SK-N-MC (cell line): ENCODE results near the gene ZSCAN16.

Experiments used
- DNase-seq: peaks from one replicate; pipeline ENCODE4 v3.0.0-alpha.2; 2011; ENCODE audit warnings: low read depth, low spot score
- H3K27ac ChIP-seq: fragments of 200-600 bp; sonication (generic); 2 replicates; pipeline ENCODE4 v1.5.1; 2016; ENCODE audit warnings: mixed run types
- H3K36me3 ChIP-seq: fragments of 200-600 bp; sonication (generic); 2 replicates; pipeline ENCODE4 v1.6.1; 2017; ENCODE audit warnings: antibody characterized with exemption, low read length, mixed read lengths; ENCODE audit not compliant: insufficient read depth
- H3K4me3 ChIP-seq: fragments of 200-600 bp; sonication (generic); 2 replicates; pipeline ENCODE4 v1.5.1; 2016
- H3K9ac ChIP-seq: fragments of 200-600 bp; sonication (generic); 2 replicates; pipeline ENCODE4 v1.8.0; 2017; ENCODE audit warnings: mixed run types, mixed read lengths; ENCODE audit not compliant: insufficient read length
- H3K9me3 ChIP-seq: fragments of 200-600 bp; sonication (generic); 2 replicates; pipeline ENCODE4 v1.6.1; 2017; ENCODE audit warnings: low read depth, mild to moderate bottlenecking, antibody characterized with exemption, low read length, moderate library complexity, mixed read lengths
- EZH2 ChIP-seq: fragments of 200-600 bp; sonication (generic); IDR thresholded peaks from one replicate; pipeline ENCODE4 v1.6.1; 2017; ENCODE audit warnings: antibody characterized with exemption
- FOXP2 ChIP-seq: optimal IDR thresholded peaks from 2 replicates; pipeline ENCODE3; 2011; ENCODE audit warnings: mild to moderate bottlenecking, moderate library complexity; ENCODE audit not compliant: insufficient read depth; ENCODE audit errors: extremely low read length, control extremely low read depth
- POLR2AphosphoS5 ChIP-seq: IDR thresholded peaks from 2 replicates; pipeline ENCODE4 v1.6.1; 2012; ENCODE audit warnings: mild to moderate bottlenecking, low read depth, low read length, borderline replicate concordance

ZSCAN16 gene

DNA sequence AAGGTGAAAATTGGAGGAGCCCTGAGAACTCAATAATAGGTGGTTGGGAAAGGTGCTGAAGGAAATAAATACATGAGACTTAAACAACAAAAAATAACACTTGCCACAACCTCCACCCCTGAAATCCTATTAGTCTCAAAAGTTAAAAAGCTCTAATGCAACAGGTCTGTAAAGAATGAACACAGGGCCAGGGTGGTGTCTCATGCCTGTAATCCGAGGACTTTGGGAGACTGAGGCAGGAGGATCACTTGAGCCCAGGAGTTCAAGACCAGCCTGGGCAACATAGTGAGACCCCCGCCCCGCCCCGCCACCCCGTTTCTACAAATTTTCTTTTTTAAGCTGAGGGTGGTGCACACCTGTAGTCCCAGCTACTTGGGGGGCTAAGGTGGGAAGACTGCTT is 16.2 kb downstream of the ZSCAN16 start:
- Histone ChIP-seq H3K36me3 (peaks cover 16% of the 10 kb centered on the region), H3K9me3 (no peaks in the 10 kb centered on the region), H3K27ac (no peak overlapping the region), H3K9ac (no peak overlapping the region), H3K4me3 (no peak overlapping the region)
- TF ChIP-seq FOXP2: no peak
- TF ChIP-seq EZH2: no peak
- TF ChIP-seq POLR2AphosphoS5: no peak
- DNase-seq: no peak

DNA sequence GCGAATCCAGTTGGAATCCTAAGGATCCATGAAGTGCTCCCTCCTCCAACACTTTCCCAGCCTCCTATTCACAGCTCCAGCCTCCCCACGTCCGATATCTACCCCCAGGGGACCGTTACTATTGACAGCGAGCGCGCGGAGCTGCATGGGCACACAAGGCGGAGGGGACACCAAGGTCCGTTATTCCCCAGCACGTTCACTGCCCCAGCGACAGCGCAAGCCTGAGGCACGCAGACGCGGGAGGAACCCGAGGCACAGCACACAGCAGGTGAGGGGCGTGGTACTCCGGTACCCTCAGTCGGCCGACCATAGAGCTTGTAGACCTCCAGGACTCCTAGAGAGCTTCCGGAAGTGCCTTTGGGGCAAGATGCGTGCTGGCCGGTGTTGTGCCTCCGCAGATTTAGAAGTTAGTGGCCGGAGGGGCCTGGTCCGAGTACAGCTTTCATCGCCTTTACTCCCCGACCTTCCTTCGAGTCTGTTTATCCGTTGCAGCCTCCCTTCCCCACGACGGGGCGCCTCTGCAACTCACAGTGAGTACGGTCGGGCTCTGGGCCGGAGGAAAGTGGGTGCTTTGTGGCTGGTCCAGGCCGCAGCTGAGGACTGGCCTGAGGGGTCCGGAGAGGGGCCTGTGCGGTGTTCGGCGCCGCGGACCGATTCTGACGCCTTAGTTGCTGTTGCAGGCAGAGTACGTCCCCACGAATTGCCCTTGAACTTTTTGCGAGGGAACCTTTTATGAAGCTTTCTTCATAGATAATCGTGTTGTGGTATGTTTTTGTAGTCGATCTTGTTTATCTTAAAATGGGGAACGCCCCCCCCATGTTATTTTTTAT is 17.3 kb downstream of the ZSCAN16 start, which contains the start of gene ZKSCAN8:
TSS of gene ZKSCAN8 (plus strand) at position 384 of the 830 bp plus-strand sequence. CDS start 6,525 bp downstream, outside the sequence.
- no peak for TF ChIP-seq EZH2
- TF ChIP-seq POLR2AphosphoS5: peak; percentile 85
- H3K9me3 ChIP-seq: no peaks in the 10 kb centered on the region
- H3K4me3 ChIP-seq: peak within 1 kb of the TSS; percentile 85
- H3K27ac ChIP-seq: no peak within 1 kb of the TSS; the same call in 1 of the 2 replicates
- DNase-seq: peak; percentile 47
- H3K36me3 ChIP-seq: peaks cover 27% of the 10 kb centered on the region
- peak within 1 kb of the TSS; percentile 95 for H3K9ac ChIP-seq

DNA sequence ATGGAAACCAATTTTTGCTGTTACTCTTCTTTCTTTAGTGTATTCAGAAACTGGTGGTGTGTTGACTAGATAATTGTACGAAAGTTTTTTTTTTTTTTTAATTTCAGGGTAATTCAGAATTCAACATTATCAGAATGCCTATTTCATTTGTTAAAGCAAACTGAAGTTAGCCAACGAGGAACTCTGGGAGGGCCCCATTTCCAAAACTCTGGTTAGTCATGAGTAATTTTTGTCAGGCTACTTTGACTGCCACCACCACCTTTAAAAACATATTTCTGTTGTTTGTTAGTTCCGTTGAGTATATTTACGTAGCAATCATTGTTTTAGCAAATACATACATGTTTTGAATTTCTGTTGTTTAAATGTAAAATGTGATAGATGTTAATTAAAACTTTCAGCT is 18.0 kb downstream of the ZSCAN16 start:
- H3K4me3 ChIP-seq: peak overlapping the region; percentile 85
- no peak for DNase-seq
- H3K9ac ChIP-seq: peak overlapping the region; percentile 95
- no peak overlapping the region for H3K27ac ChIP-seq
- no peaks in the 10 kb centered on the region for H3K9me3 ChIP-seq
- TF ChIP-seq FOXP2 (no peak), EZH2 (no peak), POLR2AphosphoS5 (no peak)
- peaks cover 31% of the 10 kb centered on the region for H3K36me3 ChIP-seq

DNA sequence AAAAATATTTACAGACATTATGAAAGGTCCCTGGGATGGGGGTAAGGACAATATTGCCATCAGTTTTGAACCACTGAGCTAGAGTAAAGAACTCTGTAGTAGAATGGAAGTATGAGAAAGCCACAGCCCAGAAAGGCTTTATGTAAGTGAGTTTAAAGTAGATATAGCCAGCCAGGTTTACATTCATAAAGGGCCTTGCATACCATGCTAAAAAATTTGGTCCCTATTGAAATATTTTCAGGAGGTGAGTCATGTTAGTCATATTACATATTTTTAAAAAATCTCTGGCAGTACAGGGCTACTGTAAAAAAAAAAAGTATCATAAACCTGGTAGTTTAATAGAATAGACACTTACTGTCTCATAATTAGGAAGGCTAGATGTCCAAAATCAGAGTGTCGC is 20.8 kb downstream of the ZSCAN16 start:
- Histone ChIP-seq H3K36me3 (peaks cover 58% of the 10 kb centered on the region), H3K9ac (no peak overlapping the region), H3K27ac (no peak overlapping the region), H3K9me3 (no peaks in the 10 kb centered on the region), H3K4me3 (no peak overlapping the region)
- DNase-seq: no peak
- no peak for TF ChIP-seq FOXP2
- TF ChIP-seq POLR2AphosphoS5: no peak
- TF ChIP-seq EZH2: no peak

DNA sequence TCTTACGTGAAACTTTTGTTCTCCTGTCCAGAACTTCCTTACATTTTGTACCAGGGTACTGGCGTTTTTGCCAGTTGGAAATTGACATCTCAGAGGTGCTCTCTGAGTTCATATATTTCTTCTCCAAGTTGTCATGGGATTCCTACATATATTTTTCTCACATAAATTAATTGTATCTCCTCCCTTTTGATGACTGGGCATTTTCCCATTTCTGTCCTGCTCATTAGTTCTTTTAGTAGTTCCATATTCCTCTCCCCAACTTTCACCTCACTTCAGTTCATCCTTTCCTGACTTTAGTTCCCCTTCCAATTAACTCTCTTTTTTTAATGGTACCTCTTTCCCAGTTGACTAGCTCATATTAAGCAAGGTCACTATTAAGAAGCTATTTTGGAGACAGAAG is 28.1 kb downstream of the ZSCAN16 start:
- no peak overlapping the region for H3K27ac ChIP-seq
- no peak overlapping the region for H3K9ac ChIP-seq
- no peak for DNase-seq
- TF ChIP-seq POLR2AphosphoS5 (no peak), FOXP2 (no peak), EZH2 (no peak)
- H3K4me3 ChIP-seq: no peak overlapping the region
- H3K9me3 ChIP-seq: peaks cover 22% of the 10 kb centered on the region; the same call in 1 of the 2 replicates
- peaks cover 93% of the 10 kb centered on the region for H3K36me3 ChIP-seq

DNA sequence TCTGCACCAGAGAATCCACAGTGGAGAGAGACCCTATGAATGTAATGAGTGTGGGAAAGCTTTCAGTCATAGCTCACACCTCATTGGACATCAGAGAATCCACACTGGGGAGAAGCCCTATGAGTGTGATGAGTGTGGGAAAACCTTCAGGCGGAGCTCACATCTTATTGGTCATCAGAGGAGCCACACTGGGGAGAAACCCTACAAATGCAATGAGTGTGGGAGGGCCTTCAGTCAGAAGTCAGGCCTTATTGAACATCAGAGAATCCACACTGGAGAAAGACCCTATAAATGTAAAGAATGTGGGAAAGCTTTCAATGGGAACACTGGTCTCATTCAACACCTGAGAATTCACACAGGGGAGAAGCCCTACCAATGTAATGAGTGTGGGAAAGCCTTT is 29.1 kb downstream of the ZSCAN16 start:
- DNase-seq: no peak
- H3K36me3 ChIP-seq: peaks cover 84% of the 10 kb centered on the region
- H3K4me3 ChIP-seq: no peak overlapping the region
- no peak overlapping the region for H3K9ac ChIP-seq
- TF ChIP-seq EZH2: no peak
- no peak for TF ChIP-seq FOXP2
- TF ChIP-seq POLR2AphosphoS5: no peak
- no peak overlapping the region for H3K27ac ChIP-seq
- peaks cover 22% of the 10 kb centered on the region; the same call in 1 of the 2 replicates for H3K9me3 ChIP-seq

DNA sequence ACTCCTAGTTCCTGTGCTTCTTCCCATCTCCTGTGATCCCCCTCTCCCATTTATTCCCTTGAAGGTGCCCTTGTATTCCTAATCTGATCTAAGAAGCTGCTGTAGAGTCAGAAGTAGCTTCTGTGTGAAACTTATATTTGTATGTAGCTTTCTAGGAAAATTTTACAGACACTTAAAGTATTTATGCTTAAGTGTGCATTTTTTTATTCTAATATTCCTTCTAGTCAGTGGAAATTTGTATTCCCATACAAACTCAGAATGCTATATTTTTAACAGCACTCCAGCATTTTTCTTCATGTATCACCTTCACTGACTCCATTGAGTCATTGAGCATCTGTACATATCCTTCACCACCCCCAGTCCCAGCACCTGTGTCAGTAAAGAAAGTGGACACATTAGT is 29.9 kb downstream of the ZSCAN16 start:
- Histone ChIP-seq H3K36me3 (peaks cover 83% of the 10 kb centered on the region), H3K27ac (no peak overlapping the region), H3K4me3 (no peak overlapping the region), H3K9me3 (peaks cover 22% of the 10 kb centered on the region; the same call in 1 of the 2 replicates), H3K9ac (no peak overlapping the region)
- no peak for TF ChIP-seq FOXP2
- DNase-seq: no peak

DNA sequence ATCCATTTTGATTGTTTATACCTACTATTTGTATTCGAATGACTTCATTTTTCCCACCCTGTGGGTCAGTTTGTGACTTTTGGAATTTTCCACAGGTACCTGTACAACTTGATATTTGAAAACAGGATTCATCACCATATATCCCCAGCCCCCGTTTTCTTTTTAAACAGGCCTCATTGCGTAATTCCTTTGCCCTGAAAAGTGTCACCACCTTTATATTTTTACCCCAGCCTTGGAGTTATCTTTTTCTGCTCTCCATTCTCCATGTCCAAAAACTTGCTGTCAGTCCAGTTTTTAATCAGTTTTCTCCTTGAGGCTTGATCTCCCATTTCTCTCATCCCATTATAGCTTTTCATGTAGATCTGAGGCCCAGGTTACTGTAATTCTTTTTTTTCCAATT is 33.9 kb downstream of the ZSCAN16 start:
- Histone ChIP-seq H3K4me3 (no peak overlapping the region), H3K9ac (no peak overlapping the region), H3K36me3 (peaks cover 45% of the 10 kb centered on the region), H3K27ac (no peak overlapping the region), H3K9me3 (peaks cover 9% of the 10 kb centered on the region; the same call in 1 of the 2 replicates)
- TF ChIP-seq POLR2AphosphoS5 (no peak), FOXP2 (no peak), EZH2 (no peak)
- no peak for DNase-seq
